SK-N-DZ (cell line): Measurements from ENCODE around the gene OLFML2B. TPM values are rescaled to one million over a fixed set of nuclear protein-coding genes. Genes with fewer than 3 reads are reported as not detected.
A peak's percentile ranks its signal among the peaks of the same experiment; 100 is the strongest.
"Not testable (repeated sequence)": the region's sequence is repeated elsewhere in the genome, so short reads cannot be mapped to it uniquely, and the experiment has no call there.

Experiments used
- DNase-seq: peaks from one replicate; pipeline ENCODE4 v3.0.0-alpha.2; 2015; ENCODE audit warnings: low spot score
- polyA plus RNA-seq, 2 experiments: library from polyadenylated mRNA; depleted of rRNA; stranded (reverse); fragments of >200 nt; gene quantifications; 2 replicates each; pipeline ENCODE4 v1.2.3, GENCODE V29; 2014

OLFML2B gene
- 1.1 and 2.1 TPM in 2 replicates for polyA plus RNA-seq (2014; cell fraction: cytosol; rRNA removed)
- 0.76 and 1.7 TPM in 2 replicates for polyA plus RNA-seq (2014; cell fraction: nucleus; rRNA removed)

GRCh38 chr1:162023547-162024501, at the start of gene OLFML2B:
Gene OLFML2B, minus strand, starts transcription at chr1:162023869. Its CDS starts 439 bp downstream, at chr1:162023430.
- peak; percentile 69 for DNase-seq

DNA sequence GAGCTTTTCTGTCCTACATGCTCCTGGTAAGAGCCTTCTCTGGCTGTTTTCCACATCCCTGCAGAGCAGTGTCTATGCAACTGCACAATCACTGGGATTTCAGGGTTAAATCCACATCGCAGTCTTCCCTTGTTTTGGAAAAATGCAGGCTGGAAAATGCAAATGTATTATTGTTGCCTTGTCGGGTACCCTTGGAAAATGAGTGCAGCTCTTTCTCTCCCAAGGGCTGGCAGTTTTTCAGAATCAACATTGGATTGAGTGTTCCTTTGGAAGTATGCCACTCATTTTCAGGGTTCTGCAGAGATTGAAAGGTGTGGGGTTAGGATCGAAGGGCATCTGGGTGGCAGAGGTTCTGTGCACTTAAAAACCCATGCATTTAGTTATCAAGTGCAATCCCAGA, 49.1 kb upstream of the OLFML2B start:
- no peak for DNase-seq

DNA sequence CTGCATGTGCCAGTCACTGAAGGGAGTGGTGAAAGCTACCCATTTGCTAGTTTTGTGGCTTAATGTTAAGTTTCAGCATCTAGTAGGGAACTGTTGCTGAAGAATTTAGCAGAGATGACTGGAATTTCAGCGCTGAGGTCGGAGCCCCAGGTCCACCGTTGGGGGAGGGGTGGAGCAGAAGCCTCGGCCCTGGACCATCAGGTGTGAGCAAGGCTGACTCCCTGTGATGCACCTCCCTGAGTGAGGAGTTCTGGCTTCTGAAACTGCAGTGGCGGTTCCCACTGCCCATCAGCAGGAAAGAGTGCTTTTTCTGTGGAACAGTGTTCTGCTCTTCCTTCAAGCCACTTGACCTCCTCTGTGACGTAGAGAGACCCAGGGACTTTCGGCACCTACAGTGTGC, 47.2 kb upstream of the OLFML2B start:
- DNase-seq: no peak

- DNase-seq: peak; percentile 25
These were observed 46.6 kb upstream of the OLFML2B start for GRCh38 chr1:162070094-162070748.

DNA sequence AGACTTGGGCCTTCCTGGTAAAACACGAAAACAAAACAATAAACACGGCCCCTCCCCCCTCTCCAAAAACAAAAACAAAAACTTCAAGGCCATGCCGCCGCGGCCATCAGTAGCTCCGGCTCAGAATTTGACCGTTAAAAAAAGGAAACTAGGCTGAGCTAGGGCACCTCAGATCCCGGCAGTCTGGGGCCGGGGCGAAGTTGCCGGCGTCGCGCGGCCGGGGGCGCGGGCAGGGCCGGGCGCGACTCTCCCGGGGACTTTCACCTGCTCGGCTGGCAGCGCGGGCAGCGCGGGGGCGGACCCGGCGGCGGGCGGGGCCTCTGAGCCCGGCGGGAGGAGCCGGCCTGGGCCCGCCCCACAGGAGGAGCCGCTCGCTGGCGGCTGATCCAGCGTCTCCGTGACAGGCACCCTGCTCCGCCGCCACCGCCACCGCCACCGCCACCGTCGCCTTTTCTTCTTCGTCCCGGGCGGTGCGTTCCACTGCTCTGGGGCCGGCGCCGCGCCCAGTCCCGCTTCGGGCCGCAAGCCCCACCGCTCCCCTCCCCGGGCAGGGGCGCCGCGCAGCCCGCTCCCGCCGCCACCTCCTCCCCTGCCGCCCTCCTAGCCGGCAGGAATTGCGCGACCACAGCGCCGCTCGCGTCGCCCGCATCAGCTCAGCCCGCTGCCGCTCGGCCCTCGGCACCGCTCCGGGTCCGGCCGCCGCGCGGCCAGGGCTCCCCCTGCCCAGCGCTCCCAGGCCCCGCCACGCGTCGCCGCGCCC, 45.8 kb upstream of the OLFML2B start, which contains the start of gene NOS1AP:
Gene NOS1AP, plus strand, starts transcription at position 358 of the 760 bp plus-strand sequence. CDS start 487 bp downstream, outside the sequence.
- peak; percentile 77 for DNase-seq

DNA sequence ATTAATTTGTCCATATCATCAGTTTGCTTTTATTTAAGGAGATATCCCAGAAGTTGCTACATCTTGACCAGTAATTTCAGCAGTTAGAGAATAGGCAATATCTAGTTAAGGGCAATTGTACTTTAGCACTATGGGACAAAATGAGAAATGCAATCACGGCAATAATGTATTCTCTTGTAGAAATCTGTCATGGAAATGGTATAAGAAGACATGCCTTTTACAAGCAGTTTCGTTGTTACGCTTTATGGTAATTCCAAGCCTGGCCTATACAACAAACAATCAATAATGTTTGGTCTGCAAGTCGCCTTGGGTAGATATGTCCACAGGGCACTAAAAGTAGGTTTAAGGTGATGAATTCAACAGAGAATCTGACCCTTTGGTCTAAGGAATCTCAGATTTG, 44.6 kb upstream of the OLFML2B start:
- no peak for DNase-seq

- no peak for DNase-seq
These were observed 43.8 kb upstream of the OLFML2B start for GRCh38 chr1:162067466-162067865.

GRCh38 chr1:162066836-162067235, 43.2 kb upstream of the OLFML2B start:
- DNase-seq: not testable (repeated sequence)

GRCh38 chr1:162065016-162065415, 41.3 kb upstream of the OLFML2B start:
- DNase-seq: no peak

DNA sequence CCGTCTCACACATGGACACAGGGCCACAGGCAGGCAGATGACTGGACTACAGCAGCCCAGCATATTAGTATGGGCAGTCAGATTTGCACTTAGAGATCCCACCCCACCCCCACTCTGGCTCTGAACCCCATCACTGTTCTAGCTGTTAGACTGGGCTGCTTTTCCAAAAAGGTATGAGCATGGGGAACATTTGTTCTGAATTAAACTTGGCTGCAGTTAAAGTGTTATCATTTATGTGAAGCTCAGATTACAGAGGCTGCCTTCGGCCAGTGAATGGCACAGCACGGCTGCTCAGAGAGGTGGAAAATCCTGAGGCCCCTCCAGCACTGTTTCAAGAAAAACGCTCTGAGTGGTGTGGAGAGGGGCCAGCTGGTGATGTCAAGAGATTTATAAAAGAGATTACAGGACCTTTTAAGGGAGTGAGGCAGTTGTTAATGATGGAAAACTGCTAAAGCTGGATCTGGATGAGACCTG, 38.9 kb upstream of the OLFML2B start:
- peak; percentile 85 for DNase-seq

- DNase-seq: no peak
These were observed 36.6 kb upstream of the OLFML2B start for GRCh38 chr1:162060314-162060713.

GRCh38 chr1:162059721-162060120, 36.1 kb upstream of the OLFML2B start:
- no peak for DNase-seq

DNA sequence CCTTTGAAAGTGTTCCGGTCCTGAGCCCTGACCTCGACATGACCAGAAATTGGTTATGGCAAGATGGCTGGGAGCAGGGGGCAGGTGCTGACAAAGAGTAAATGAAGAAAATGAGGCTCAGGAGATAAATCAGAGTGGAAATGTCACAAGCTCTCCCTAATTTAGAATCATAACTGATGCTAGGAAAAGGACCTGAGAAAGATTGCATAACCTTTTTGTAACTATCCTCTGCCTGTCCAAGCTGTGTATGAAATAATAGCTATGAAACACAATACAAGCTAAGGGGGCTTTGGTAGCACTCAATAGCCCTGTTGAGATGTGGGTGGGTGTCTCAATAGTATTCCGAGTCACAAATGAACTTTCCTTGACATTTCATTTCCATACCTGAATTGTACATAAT, 32.9 kb upstream of the OLFML2B start:
- DNase-seq: no peak

DNA sequence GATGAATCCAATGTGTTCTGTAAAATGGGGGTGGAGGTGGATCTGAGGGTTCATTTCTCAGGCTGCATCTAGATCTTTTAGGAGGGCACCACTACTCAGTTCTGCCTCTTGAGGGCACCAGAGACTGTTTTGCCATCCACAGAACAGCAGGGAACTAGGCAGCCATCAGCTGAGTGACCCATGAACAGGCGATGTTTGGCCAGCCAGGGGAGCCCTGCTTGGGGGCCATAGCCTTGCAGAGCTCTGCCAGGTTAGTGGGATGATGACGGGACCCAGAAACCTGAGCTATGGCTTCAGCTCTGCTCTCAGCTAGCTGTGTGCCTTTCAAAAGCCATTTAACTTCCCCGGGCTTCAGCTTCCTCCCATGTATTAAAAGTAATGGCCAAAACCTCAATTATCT, 32.4 kb upstream of the OLFML2B start:
- DNase-seq: peak; percentile 77

DNA sequence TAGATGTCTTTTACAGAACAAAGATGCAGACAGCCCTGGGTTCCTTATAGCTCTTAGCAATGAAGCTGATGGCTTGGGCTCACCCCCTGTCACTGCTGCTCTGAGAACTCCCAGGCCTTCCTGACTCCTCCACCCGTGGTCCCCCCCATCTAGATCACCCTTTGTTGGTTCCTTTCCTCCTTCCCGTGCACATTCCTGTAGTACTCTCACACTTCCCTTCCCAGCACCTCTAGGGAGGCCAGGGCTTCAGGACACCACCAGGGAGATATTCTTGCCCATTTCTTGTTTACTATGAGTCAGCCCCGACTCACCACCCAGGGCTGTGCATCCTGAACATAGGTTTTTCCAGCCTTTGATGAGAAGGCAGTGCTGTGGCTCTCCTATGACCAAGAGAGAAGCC, 31.4 kb upstream of the OLFML2B start:
- no peak for DNase-seq

DNA sequence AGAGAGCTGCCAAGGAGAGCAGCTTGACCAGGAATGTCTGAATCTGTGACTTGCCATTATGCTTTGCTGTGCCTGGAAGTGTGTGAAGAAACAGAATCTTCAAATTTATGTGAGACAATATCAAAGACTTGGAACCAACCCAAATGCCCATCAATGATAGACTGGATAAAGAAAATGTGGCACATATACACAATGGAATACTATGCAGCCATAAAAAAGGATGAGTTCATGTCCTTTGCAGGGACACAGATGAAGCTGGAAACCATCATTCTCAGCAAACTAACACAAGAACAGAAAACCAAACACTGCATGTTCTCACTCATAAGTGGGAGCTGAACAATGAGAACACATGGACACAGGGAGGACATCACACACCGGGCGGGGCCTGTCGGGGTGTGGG, 30.3 kb upstream of the OLFML2B start:
- DNase-seq: not testable (repeated sequence)

DNA sequence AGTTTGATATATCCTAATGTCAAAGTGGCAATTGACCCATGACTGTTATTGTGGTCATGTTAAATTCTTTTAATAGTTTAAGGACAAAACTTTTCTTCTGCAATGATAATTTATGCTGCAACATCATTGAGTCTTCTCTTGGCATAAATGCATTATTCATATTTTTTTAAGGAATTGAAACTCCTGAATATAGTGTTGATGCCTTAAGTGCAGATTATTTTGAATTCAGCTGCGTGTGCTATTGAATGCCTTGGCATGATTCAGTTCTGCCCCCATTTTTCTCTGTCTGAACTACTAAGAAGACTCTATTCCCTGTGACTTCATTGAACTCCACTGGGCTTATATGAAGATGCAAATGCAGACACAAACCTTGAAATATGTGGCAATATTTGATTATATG, 23.3 kb upstream of the OLFML2B start:
- no peak for DNase-seq

GRCh38 chr1:162042361-162042760, 18.7 kb upstream of the OLFML2B start:
- DNase-seq: no peak

DNA sequence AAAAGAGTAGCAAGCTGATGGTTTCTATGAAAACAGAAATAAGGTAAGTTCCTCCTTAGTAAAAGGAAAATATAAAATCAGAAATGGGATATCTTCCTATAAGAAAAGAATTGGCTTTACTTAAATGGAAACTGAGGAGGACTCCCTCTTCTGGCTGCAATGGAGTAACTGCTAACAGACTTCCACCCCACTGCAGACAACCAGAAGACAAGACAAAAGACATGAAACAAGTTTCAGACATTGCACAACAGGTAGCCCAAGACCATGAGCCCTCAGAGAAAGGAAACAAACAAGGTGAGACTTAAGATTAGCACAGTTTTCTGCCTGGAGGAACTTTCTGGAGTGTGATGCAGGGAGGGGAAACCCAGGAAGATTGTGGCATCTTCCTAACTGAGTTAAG, 17.0 kb upstream of the OLFML2B start:
- DNase-seq: no peak

DNA sequence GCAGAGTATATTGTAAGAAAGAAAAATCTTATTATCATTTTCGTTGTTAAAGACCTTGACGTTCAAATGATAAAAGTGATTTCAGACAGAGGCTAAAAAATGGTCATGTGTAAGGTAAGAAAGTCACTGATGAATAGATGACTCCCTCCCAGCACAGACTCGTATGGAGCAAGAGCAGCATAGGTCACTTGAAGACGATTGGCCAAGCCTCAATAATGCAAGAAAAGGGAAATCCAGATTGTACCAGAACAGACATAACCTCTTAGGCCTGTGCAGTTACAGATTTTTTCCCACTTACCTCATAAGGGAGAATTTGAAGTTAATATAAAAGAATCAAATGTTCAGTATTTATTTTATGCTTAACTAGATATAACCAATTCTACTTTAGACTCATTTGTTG, 16.3 kb upstream of the OLFML2B start:
- DNase-seq: no peak

DNA sequence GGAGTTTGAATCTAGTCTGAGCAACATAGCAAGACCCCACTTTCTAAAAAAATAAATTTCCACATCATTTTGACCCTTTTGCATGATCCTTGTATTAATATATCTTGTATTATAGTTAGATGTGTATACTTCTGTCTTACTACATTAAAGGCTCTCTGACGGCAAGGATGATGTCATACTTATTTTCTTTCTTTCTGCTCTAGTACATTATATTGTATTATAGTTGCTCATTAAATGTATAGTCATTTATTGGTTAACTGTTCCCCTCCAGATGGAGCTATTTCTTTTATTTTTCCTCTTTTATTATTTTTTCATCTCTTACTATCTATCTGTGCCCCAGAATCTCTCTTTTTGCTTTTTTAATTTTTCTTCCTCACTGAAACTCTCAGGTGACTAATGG, 15.0 kb upstream of the OLFML2B start:
- no peak for DNase-seq

- no peak for DNase-seq
These were observed 12.5 kb upstream of the OLFML2B start for GRCh38 chr1:162036163-162036562.
